ENCODE measurements around the gene OR2AG1.

The OR2AG1 gene

DNA sequence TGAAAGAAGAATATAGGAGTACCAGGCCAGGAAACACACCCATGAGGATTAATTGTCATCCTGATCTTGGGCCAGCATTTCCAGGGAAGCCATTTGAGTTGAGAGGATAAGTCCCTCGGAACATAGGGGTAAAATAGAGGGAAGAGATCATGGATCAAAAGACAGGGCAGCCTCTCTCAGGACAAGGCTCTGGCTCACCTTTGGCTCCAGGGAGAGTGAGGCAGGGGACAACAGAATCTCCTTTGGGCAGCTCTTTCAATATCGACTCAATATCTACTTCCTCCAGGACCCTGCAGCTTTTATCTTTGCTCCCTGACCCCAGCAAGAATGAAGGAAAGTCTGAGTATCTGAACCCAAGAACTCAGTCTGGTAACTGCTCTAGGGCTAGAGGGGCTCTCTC, at the start of gene OR2AG1:
TSS of gene OR2AG1 (plus strand) at position 301 of the 400 bp plus-strand sequence. CDS start 2,018 bp downstream, outside the sequence.
- no peak for DNase-seq

GRCh38 chr11:6733326-6734275, 49.2 kb upstream of the OR2AG1 start:
- no peak for DNase-seq

DNA sequence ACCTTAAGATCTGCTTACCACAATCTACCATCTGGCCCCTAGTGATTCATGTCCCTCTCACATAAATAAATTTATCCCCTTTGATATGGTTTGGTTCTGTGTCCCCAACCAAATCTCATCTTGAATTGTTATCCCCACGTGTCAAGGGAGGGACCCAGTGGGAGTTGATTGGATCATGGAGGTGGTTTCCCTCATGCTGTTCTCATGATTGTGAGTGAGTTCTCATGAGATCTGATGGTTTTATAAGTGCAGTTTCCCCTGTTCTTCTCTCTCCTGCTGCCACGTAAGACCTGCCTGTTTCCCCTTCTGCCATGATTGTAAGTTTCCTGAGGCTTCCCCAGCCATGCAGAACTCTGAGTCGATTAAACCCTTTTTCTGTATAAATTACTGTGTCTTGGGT, 48.2 kb upstream of the OR2AG1 start:
- no peak for DNase-seq

DNA sequence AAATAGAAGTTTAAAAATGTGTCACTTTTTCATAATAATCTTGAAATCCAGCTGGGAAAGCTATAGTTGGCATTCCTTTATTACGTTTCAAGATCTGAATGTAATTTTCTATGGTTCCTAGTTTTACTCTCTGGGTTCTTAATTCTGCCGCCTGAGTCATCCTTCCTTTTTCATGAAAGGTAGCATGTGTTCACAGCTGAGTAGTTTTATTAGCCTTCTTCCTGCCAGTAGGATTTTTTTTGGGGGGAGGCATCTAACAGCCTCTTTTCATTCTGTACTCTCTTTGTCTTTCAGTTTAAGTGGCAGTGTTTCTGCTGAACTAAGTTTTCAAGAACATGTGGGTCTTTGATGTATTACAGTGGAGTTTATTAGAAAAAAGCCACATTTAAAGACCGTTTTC, 47.5 kb upstream of the OR2AG1 start:
- no peak for DNase-seq

- no peak for DNase-seq
Observed at GRCh38 chr11:6736495-6737121, 46.2 kb upstream of the OR2AG1 start.

GRCh38 chr11:6737872-6738466, 44.9 kb upstream of the OR2AG1 start:
- DNase-seq = peak; percentile 27

DNA sequence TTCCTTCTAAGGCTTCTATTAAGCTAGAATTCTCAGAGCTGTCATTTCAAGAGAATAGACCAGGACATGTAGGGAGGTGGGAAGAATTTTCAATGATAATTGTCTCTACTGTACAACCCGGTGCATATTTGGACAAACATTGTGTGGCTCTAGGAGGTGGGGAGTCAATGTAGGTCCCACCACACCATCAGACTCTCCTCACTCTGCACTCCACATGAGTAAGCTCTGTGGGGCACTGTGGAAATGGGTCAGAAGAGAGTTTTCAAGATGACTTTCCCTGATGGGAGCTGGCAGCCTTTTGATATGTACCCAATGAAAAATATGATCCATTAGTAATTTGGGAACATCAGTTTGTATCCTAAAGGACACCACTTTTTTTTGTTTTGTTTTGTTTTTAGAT, 44.2 kb upstream of the OR2AG1 start:
- no peak for DNase-seq

DNA sequence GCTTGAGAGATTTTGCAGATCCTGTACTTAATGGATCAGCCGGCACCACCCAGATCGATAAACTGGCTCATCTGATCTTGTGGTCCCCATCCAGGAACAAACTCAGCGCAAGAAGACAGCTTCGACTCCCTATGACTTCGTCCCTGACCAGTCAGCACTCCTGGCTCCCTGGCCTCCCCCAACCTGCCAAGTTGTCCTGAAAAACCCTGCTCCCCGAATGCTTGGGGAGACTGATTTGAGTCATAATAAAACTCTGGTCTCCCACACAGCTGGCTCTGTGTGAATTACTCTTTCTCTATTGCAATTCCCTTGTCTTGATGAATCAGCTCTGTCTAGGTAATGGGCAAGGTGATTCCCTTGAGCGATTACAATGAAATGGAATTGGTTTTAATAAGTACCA, 40.6 kb upstream of the OR2AG1 start:
- no peak for DNase-seq

GRCh38 chr11:6745018-6745417, 37.8 kb upstream of the OR2AG1 start:
- no peak for DNase-seq

GRCh38 chr11:6745465-6746015, 37.3 kb upstream of the OR2AG1 start:
- no peak for DNase-seq

DNA sequence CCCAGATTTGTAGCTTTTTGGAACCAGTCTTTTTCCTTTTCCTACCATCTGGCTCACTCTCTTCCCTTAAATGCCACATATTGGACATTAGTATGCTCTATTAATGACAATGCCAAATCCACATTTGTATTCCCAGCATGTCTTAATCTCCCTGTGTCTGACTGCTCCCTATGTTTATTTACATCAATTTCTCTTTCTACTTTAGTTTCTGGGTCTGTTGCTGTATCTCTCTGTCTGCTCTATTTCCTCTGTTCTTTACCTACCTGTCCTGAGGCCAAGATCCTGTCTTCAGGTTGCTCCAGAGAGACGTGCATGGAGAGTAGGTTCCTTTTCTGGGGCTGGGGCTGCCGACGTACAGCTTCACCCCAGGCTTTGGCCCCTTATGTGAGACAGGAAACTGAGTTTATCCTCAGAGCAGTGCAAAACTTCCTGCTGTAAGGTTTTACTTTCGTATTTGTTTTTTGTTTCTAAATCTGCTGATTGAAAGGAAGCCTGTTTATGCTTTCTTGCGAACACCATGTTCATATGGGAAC, 36.7 kb upstream of the OR2AG1 start:
- DNase-seq = peak; percentile 27

- no peak for DNase-seq
Observed at GRCh38 chr11:6746626-6747025, 36.2 kb upstream of the OR2AG1 start.

- DNase-seq = no peak
Observed at GRCh38 chr11:6747097-6747668, 35.6 kb upstream of the OR2AG1 start.

DNA sequence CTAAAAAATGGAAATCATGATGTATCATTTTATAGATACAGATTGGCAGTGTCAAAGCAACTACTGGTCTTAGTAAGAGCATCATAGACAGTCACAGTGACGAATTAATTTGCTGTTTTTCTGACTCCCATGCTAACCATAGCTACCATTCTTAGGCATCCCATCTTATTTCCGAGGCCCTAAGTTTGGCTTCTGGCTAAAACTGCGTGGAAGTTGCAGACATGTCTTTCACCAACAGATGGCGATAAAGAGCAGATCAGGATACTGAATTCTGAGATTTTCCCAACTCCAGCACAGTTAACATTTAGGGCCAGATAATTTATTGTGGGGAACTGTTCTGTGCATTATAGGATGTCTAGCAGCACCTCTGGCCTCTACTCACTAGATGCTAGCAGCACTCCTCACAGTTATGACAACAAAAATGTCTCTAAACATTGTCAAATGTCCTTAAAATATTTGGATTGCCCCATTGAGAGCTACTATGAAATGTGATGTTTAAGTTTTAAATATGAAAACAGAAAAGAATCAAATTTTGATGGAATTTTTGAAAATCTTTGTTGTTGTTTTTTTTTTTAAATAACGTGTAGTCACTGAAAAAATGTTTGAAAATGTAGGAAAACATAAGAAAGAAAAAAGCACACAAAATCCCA, 27.4 kb upstream of the OR2AG1 start:
- no peak for DNase-seq

GRCh38 chr11:6755953-6756347, 26.9 kb upstream of the OR2AG1 start:
- DNase-seq = no peak

DNA sequence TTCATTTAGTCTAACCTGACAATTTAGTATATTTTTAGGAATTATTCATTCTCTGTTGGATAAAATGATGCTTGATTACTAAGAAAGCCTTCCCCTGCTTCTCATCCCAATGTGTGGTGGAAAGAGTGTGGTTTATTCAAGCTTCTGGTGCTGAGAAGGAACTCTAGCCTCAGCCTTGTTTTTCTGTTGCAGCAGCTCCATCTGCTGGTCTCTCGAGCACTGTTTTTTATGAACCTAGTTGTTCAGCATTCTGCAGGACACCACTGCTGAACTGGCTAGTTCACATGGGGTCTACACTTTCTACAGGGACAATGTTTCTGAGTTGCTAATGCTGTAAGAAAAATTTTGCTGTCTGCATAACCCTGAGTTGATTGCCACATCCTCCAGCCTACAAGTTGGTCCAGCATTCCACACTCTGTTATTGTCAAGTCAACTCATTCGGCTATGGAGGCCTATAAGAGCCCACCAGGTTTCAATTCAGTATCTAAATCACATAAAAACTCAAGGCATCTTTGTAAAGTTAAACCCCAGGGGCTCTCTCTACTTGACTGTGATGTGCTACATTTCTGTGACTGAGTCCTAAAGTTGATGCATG, 25.4 kb upstream of the OR2AG1 start:
- peak; percentile 41 for DNase-seq

DNA sequence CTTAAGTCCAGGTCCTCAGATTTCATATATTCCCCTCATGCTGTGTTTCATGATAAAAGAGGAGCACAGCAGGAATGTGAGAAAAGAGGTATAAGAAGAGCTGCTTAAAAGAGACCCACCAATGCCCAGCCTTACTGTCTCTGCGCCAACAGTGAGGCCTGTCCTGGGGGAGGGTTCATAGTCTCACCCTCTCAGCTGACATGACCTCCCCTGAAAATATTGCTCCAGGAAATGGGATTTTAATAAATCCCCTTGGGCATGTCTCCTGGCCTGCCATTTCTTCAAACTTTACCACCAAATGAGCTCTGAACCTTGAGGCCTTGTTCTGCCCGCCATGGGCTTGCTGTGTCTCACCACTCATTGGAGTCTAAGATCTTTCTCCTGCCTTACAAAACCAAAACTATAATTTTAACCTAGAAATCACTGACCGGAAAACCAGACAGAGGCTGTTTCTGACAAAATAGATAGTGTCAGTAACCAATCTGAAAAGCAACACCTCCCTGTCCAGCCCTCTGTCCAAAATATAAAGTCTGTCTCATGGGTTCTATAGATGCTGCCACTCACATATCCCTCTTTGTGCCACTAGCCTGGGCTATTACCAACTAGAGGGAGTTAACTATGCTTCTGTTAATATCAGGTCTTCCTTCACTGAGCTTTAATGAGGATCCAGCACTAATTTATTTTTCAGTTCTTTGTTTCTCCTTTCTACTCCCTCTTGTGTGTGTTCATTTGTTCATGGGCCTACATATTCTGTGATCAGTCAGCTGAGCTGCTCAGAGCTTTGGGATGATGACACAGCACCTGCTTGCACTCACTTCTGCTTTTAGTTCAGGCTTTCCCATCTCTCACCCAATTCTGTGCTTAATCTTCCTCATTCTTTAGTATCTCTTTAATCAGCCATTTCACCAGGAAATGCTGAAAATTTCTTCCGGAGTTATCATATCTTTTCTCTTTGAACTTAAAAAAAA, 10.6 kb upstream of the OR2AG1 start, which contains the start of gene OR2AG2:
TSS of gene OR2AG2 (minus strand) at position 51 of the 968 bp plus-strand sequence. CDS start 3,019 bp downstream, outside the sequence.
- DNase-seq = no peak

GRCh38 chr11:6778518-6778917, 4.3 kb upstream of the OR2AG1 start:
- DNase-seq = no peak

DNA sequence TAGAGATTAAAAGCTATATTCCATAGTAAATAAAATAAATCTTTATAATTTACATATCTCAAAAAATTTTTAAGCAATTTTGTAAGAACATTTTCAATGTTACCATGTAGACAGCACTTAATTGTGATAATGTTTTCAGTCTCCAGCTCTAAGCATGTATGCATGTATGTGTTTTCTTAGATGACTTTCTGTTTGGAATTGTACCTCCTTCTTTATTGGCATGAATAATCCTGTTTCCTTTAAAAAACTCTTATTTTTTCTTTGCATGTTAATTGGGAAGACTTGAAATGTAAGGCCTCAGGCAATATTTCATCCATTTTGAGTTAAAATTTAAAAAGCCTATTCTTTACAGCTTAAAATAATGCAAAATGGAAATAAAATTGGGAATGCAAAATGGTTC, 2.0 kb upstream of the OR2AG1 start:
- no peak for DNase-seq

DNA sequence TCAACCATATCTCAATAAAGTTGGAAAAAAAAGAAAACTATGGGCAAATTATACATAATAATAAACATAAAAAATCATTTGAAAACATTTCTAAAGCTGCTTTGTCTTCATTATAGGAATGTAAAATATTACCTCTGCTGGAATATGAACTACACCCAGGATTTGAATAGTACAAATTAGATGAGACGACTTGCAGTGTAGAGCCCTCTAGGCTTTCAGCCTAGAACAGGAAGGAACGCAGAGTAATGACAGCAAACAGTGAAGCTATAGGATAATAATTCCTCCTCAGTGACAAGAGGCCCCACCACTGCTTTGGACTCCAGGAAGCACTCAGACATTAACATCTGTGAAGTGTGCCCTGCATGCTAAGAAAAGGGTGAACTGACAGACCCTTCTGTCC, 7.7 kb downstream of the OR2AG1 start:
- no peak for DNase-seq

- DNase-seq = no peak
Observed at GRCh38 chr11:6794639-6795038, 11.8 kb downstream of the OR2AG1 start.

All from activated effector memory CD4-positive, alpha-beta T cell treated with Interleukin-2 at 50 U/mL for 16 hours (primary cell).